ENCODE results near the gene CD300H. TPM values are rescaled to one million over a fixed set of nuclear protein-coding genes. Genes with fewer than 3 reads are reported as not detected.

CD300H gene
- total RNA-seq, 1 experiment from 2014 or later: not detected

DNA sequence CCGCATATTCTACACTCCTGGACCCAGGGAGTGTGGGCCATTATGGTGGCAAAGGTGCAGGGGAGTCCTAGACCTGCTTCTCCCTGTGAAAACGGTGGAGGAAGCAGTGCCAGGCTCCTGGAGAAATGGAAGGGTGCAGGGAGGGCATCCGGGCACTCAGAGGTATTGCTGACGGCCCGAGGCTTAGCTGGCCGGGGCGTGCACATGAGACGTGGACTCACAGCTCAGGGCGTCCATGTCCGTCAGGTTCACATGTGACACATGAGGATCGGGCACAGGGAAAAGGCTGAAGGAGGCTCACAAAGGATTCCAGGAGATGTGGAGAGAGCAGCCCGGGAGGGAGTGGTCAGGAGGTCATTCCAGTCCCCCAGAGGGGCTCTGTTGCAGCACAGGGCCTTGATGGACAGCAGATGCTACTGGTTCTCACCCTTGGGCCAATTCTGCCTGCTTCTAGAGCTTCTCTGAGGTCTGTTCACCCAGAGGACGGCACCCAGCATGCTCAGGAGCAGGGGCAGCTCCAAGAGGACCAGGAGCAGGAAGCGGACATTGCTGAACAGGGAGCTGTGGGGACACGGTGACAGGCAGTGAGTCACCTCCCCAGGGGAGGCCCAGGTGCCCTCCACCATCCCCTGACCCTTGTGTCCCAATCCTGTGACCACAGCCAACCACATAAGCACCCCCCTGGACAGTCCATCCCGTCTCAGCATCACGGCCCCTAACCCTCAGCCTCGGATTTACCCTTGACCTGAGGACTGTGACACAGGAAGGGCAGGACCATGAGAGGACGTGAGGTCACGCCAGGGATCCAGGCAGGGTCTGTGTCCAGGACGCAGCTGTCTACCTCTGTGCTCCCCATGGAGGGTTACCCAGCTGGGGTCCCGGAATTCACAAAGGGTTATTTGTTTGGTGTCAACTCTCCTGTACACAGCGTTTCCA lies 25.9 kb downstream of the CD300H start (continued):
- TF ChIP-seq, protein P1, sequence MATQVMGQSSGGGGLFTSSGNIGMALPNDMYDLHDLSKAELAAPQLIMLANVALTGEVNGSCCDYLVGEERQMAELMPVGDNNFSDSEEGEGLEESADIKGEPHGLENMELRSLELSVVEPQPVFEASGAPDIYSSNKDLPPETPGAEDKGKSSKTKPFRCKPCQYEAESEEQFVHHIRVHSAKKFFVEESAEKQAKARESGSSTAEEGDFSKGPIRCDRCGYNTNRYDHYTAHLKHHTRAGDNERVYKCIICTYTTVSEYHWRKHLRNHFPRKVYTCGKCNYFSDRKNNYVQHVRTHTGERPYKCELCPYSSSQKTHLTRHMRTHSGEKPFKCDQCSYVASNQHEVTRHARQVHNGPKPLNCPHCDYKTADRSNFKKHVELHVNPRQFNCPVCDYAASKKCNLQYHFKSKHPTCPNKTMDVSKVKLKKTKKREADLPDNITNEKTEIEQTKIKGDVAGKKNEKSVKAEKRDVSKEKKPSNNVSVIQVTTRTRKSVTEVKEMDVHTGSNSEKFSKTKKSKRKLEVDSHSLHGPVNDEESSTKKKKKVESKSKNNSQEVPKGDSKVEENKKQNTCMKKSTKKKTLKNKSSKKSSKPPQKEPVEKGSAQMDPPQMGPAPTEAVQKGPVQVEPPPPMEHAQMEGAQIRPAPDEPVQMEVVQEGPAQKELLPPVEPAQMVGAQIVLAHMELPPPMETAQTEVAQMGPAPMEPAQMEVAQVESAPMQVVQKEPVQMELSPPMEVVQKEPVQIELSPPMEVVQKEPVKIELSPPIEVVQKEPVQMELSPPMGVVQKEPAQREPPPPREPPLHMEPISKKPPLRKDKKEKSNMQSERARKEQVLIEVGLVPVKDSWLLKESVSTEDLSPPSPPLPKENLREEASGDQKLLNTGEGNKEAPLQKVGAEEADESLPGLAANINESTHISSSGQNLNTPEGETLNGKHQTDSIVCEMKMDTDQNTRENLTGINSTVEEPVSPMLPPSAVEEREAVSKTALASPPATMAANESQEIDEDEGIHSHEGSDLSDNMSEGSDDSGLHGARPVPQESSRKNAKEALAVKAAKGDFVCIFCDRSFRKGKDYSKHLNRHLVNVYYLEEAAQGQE (IDR thresholded peaks at IDR 0.05; ENCODE audit: low read depth): no peak

DNA sequence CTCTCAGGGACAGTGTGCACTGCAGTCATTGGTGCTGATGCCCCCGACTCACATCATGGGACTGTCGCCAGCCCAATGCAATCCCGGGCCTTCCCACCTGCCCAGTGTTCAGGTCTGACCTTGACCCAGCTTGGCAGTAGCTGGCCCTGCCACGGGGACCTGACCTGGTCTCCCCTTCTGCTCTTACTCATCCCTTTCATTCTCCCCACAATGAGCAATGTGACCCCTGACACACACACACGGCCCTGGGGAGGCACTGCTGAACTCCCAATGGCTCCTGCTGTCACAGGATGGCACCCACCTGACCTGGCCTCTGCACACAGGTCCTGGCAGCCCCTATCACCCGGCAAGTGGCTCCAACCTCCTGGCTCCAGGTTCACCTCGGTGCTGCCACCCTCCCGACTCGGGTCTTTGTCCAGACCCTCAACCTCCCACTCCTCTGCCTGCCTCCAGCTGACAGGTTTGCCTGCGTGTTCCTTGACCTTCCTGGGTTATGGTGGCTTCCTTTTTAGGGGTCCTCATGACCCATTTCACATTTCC lies 28.0 kb downstream of the CD300H start:
- Histone ChIP-seq H3K4me1 (ENCODE audit: control insufficient read depth in 1 of 2, insufficient read depth in 2 of 2, low read length in 2 of 2) (no peaks in the 10 kb centered on the region), H2AFZ (ENCODE audit: low read depth, low read length, poor library complexity, severe bottlenecking) (no peak overlapping the region), H3K9ac (ENCODE audit: low read length) (no peak overlapping the region), H3K9me2 (ENCODE audit: insufficient read depth) (no peaks in the 10 kb centered on the region), H3K4me2 (ENCODE audit: low read length) (no peak overlapping the region), H3K4me3 (replicated peaks in 1 of 2; ENCODE audit: low read depth in 1 of 2, low read length in 2 of 2) (no peak overlapping the region), H3K27me3 (ENCODE audit: insufficient read depth, low read length) (peaks cover 34% of the 10 kb centered on the region), H3K27ac (ENCODE audit: low read depth, low read length) (no peak overlapping the region), H3K9me3 (ENCODE audit: control insufficient read depth in 1 of 2, insufficient read depth in 1 of 2, low read depth in 1 of 2, low read length in 2 of 2) (no peaks in the 10 kb centered on the region), H3K36me3 (ENCODE audit: control insufficient read depth in 1 of 2, insufficient read depth in 2 of 2, low read length in 2 of 2) (no peaks in the 10 kb centered on the region), H4K20me1 (ENCODE audit: insufficient read depth) (no peaks in the 10 kb centered on the region), H3K79me2 (ENCODE audit: insufficient read depth, low read length) (no peaks in the 10 kb centered on the region)
- intact Hi-C loops (cut with micrococcal nuclease): no loop called here
- POLR2A ChIA-PET: no interaction called here
- ATAC-seq: no peak
- BruUV-seq (replicated peaks): no TSS peak
- CTCF ChIA-PET: no interaction called here
- RAD21 ChIA-PET (ENCODE audit: low non-redundant PET in 1 of 2, low total read pairs in 2 of 2, uncharacterized antibody in 2 of 2, unreplicated experiment in 2 of 2): no interaction called here
- no peak for DNase-seq (ENCODE audit: low read depth, low spot score)
- TF ChIP-seq FOSL1 (IDR thresholded peaks at IDR 0.05; ENCODE audit: low read depth) (no peak), EZH2phosphoT487 (IDR thresholded peaks at IDR 0.05; ENCODE audit: borderline replicate concordance) (no peak), CBX3 (IDR thresholded peaks at IDR 0.05; ENCODE audit: low read depth) (no peak), POLR2AphosphoS5 (IDR thresholded peaks at IDR 0.05; ENCODE audit: low read depth, low read length) (no peak), ZFX (IDR thresholded peaks at IDR 0.05) (no peak), POLR2A (IDR thresholded peaks at IDR 0.05; ENCODE audit: borderline replicate concordance, extremely low read depth, insufficient read depth, insufficient read length) (no peak), SIN3A (IDR thresholded peaks at IDR 0.05; ENCODE audit: low read depth) (no peak), RAD21 (IDR thresholded peaks at IDR 0.05; ENCODE audit: low read depth) (no peak), TCF7L2 (IDR thresholded peaks at IDR 0.05; ENCODE audit: borderline replicate concordance, extremely low read depth, insufficient read depth, insufficient read length) (no peak), EGR1 (IDR thresholded peaks at IDR 0.05; ENCODE audit: low read depth) (no peak), CEBPB (IDR thresholded peaks at IDR 0.05; ENCODE audit: low read depth) (no peak)
- TF ChIP-seq, protein P2, sequence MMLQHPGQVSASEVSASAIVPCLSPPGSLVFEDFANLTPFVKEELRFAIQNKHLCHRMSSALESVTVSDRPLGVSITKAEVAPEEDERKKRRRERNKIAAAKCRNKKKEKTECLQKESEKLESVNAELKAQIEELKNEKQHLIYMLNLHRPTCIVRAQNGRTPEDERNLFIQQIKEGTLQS (IDR thresholded peaks at IDR 0.05): no peak
- TF ChIP-seq, protein P1 (IDR thresholded peaks at IDR 0.05; ENCODE audit: low read depth): no peak
- TF ChIP-seq, protein P3, sequence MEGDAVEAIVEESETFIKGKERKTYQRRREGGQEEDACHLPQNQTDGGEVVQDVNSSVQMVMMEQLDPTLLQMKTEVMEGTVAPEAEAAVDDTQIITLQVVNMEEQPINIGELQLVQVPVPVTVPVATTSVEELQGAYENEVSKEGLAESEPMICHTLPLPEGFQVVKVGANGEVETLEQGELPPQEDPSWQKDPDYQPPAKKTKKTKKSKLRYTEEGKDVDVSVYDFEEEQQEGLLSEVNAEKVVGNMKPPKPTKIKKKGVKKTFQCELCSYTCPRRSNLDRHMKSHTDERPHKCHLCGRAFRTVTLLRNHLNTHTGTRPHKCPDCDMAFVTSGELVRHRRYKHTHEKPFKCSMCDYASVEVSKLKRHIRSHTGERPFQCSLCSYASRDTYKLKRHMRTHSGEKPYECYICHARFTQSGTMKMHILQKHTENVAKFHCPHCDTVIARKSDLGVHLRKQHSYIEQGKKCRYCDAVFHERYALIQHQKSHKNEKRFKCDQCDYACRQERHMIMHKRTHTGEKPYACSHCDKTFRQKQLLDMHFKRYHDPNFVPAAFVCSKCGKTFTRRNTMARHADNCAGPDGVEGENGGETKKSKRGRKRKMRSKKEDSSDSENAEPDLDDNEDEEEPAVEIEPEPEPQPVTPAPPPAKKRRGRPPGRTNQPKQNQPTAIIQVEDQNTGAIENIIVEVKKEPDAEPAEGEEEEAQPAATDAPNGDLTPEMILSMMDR (IDR thresholded peaks at IDR 0.05 in 2 of 3, conservative IDR thresholded peaks at IDR 0.05 in 1 of 3; ENCODE audit: borderline replicate concordance in 1 of 3, insufficient read depth in 1 of 3, low read depth in 2 of 3, low read length in 2 of 3): no peak

All from HCT116 (cell line).